TTC549 (cell line): ENCODE data around the gene FAM43A.
A peak's percentile ranks its signal among the peaks of the same experiment; 100 is the strongest.

Experiments
- FAIRE-seq: peaks from 2 replicates; lab custom pipeline; 2012; peaks lifted over from hg19 to GRCh38; lab: Jason Lieb, UNC

FAM43A gene

DNA sequence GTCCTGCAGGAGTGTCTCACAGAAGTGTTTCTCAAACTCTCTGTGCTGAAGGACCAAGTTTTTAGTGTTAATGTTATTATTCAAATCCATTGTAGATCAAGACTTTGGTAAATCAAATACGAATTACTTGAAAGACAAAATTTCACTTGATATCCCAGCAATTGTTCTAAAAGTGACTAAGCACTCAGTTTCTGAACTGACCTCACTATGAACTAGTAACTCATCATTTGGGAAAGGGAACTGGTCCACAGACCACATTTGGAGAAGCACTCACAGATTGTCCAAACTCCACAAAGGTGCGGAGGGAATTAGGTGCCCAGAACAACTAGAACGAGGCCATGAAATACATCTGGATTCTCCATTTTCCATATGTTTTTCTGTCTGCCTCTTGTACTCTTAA lies 25.6 kb downstream of the FAM43A start:
- FAIRE-seq, result no peak

DNA sequence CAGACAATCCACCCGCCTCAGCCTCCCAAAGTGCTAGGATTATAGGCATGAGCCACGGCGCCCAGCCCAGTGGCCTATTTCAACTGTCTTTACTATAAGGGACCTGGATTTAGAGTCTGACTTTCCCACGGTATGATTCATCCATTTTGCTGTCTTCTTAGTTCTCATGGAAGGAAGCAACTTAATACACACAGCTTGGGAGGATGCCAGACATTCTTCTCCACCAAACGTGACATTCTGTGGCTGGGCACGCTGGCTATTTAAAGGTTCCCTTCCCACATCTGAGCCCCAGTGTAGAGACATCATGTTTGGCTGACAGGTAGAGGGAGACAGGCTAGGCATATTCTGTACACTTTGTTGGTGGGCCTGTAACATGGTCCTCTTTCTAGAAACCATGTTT lies 26.2 kb downstream of the FAM43A start:
- FAIRE-seq, result no peak

DNA sequence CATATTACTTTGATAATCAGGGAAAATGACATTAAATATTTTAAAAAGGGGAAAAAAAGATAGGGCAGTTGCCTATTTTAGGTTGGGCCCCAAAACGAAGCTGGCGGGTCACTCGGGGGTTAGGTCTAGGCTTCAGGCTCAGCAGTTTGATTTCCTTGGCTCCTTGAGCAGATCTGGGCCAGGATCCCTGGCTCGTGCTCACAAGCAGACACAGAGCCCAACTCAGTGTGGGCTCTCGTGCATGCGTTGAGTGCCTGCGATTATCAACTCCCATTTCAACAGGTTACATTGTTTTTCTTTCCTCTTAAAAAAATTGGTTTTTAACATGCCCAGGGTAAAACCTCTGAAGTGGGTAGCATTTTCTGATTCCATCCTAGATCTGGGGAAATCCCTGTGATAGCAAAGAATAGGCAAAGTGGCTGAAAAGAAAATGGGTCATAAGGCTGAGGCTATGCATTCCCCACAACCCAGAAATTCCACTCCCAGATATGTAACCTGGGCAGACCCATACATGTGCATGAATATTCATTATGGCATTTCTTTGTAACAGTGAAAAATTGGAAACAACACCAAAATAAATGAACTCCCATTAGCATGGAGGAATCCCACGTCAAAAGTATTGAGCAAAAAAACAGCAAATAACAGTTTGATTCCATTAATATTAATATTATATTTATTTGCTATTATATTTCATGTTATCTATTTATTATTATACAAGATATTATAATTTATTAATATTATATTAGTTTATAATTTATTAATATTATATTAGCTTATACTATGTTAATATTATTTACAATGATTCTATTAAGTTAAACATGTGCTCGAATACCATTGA lies 27.8 kb downstream of the FAM43A start:
- FAIRE-seq, result peak; percentile 65

DNA sequence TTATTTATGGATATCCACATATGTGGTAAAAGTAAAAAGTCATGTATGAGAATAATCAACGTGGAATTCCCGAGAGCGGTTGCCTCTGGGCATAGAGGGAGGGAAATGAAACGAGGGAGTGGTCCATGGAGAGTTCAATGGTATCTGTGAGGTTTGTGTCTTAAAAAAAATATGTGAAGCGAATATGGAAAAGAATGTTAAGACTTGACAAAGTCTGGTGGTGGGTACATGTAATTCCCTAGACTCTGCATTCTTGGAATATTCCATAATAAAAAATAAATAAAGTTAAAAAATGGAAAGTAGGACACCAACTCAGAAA lies 28.4 kb downstream of the FAM43A start:
- FAIRE-seq, result no peak

DNA sequence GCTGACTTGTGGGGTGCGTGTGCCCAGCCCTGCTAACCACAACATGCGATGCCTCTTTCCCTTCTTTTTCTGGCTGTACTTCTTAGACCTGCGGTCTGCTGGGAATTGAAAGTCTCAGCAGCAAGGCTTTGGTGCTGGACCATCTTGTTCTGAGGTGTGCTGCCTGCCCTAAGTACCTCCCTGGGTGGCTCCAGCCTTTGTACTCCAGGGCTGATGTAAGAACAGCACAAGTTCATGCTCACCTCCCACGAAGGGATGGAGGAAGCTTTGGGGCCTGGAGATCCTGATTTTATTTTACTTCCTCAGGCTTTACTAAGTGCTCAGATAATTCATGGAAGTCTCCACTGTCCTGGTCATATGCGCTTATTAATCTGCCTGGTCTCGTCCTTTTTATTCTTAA lies 28.9 kb downstream of the FAM43A start:
- FAIRE-seq, result no peak

DNA sequence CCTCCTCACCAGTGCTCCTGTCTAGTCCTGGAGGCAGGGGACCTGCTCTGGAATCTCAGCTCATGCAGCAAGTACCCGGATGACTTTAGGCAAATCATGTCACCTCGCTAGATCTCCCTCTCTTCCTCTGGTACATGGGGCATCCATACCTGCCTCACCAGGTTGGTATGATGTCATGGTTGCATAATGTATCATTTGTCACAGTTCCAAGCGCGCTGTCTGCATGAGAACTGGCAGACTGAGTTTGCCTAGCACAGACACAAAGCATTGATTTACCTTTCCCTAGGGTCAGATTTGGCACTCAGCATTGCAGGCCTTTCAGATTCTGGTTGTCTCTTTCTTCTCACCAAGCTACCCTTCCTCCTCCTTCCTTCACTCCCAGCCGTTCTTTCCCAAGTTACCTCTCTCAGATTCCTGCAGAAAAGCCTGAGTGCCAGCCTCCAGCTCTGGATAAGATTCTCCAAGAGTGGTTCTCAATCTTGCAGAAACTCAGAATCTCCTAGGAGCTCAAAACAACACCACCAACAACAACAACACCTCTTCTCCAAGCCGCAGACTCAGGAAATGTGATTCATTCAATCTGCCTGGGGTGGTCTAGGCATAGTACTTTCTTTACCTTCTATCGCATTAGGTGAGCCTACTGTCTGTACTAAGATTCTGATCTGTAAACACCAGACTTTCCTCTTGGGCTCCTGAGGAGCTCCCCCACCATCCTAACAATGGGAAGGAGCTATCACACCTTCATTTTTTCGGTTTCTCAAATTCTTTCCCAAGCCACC lies 29.5 kb downstream of the FAM43A start:
- FAIRE-seq, result no peak

DNA sequence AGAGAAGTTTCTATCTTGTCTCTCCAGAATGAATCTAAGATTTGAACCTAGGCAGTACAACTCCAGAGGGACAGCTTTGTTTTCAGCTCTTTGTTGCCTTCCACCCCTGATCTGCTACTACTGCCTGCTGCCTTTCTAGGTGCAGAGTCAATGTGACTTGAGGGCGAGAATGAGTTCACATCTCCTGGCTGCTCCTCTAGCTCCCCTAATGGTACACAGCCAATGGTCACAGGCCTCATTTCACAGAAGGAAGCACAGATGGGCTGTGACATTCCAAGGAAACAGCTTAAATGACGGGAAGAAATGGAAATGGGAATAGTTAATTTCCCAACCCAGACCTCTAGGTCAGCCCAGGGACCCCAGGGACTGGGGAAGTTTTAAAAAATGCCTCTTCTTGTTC lies 32.4 kb downstream of the FAM43A start:
- no peak for FAIRE-seq

DNA sequence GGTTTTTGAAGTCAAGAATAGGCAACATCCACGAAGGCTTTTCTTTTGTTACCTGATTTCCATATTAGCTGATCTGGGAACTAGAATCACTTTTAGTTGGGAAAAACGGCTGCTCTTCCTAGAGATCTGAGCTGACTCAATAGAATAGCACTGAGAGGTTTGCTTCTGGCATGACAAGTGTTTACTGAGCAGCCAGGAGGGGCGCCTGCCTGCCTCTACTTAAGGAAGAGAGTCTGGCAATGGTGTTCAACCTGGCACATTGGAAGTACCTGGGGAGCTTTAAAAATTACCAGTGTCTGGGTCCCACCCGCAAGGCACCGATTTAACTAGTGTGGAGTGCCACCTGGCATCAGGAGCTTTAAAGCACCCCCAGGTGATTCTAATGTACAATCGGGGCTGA lies 34.4 kb downstream of the FAM43A start:
- no peak for FAIRE-seq

DNA sequence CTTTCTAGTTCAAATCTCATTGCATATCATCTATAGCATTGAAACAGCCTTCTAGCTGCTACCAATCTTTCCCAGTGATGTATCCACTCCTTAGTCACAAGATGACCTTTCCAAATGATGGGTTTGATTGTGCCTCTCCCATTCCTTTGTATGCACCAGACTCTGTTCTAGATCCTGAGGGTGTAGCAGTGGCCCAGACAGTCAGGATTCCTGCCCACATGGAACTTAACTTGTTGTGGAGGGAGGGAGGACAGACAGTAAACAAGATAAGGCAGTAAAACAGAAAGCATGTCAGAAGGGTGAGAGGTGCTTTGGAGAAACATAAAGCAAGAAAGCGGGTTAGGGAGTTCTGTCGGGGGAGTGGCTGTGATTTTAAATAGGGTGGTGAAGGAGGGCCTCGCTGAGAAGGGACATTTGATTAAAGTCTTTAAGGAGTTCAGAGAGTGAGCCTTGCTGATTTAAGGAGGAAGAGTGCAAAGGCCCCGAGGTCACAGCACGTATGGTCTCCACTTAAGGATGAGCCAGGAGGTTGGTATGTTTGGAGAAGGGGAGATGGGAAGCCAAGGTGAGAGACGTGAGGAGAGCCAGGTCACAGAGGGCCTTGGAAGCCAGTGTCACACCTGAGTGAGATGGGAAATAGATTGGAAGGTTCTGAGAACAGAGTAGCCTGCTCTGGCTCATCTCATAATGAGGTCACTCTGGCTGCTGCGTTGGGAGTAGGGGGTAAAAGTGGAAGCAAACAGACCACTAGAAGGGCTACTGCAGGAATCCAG lies 38.3 kb downstream of the FAM43A start:
- FAIRE-seq, result no peak

DNA sequence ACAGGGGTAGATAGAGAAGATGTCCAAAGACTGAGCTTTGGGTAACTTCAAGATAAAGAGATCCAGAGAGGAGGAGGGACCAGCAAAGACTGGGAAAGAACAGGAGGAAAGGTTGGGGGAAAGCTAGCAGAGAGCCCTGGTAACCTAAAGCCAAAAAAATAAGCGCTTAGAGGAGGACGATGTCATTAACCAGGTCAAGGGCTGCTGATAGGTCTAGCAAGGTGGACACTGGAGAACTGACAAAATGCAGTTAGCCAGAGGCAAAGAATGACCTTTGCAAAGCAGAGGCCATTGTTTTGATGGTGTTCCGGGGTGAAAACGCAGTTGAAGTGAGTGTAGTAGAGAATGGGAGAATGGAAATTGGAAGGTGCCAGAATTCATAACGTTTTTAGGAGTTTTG lies 39.7 kb downstream of the FAM43A start:
- no peak for FAIRE-seq

DNA sequence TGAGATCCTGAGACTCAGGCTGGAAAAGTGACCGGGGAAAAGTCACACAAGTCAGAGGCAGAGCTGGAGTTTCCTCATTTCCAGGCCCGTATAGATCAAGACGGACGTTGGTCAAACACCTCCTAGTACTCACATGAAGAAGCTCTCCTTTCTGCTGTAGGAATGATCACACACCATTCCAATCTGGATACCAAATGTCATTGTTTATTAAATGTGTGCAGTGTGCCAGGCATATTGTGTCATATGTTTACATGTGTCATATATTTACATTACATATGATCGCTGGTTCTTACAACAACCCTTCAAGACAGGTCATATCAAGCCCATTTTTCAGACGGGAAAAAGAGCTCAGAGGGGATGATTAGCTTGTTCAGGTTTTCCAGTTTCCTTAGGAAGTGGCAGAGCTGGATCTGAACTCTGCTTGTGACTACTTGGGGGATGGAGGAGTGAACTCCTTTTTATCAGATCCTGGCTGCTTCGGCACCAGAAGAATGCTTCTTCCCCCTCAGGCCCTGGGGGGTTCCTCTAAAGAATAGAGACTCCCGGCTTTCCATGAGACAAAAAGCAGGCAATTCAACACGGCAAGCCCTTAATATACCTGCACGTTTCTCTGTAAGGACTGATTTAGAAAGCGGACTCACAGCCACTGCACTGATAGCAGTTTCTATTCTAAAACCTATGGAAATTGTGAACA lies 41.9 kb downstream of the FAM43A start:
- no peak for FAIRE-seq

DNA sequence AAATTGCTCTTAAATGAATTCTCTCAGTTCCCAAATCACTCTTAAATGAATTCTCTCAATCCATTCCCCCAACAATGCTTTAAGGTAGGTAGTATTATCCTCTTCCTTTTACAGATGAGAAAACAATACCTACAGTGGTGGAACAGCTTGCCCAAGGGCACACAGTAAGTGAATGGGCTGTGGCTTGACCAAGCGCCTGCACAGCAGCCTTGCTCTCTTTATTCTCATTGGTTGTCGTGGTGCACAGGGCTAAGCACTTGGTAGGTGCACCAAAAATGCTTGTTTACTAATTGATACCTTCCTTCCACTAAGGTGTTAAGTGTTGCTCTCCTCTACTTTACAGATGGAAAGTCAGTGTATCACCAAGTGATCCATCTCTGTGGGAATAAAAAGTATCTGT lies 43.3 kb downstream of the FAM43A start:
- FAIRE-seq, result no peak

DNA sequence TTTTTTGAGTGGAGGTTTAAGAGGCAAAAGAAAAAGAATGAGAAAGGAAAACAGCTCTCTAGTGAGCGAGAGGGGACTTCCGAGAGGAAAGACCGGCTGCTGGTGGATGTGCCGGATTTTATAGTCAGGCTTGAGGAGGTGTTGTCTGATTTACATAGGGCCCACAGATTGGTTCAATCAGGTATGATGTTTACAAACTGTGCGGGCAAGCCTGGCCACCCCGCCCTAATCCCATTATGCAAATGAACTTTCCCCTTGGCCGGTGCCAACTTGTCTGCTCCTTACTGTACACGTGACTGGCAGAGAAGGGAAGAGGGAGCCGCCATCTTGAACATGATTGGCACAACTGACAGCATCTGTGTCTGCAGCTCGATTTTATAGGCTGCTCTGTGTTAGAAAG lies 44.7 kb downstream of the FAM43A start:
- no peak for FAIRE-seq

DNA sequence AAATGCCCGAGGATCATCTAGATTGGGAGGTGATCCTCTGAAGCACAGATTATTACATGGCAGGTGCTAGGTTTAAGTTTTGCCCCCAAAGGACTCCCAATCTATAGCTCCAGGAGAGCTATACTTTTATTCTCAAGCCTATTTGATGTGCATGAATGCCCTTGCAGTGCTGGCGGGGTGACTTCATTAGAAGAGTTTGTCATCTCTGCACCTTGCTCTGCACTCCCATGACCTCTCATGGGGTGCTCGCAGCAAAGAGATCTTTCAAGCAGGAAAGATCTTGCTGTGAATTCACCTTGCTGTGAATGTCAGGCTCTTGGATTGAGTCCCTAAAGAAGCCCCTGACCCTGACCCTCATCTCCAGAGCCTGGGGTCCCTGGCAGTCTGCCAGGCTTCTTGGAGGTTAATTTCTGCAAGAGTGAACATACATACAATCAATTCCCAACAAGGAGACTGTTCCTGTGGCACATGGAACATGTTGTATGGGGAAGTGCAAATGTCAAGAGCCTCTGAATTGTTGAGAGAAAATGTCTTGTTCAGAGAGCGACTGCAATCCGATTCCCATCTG lies 45.9 kb downstream of the FAM43A start:
- no peak for FAIRE-seq

DNA sequence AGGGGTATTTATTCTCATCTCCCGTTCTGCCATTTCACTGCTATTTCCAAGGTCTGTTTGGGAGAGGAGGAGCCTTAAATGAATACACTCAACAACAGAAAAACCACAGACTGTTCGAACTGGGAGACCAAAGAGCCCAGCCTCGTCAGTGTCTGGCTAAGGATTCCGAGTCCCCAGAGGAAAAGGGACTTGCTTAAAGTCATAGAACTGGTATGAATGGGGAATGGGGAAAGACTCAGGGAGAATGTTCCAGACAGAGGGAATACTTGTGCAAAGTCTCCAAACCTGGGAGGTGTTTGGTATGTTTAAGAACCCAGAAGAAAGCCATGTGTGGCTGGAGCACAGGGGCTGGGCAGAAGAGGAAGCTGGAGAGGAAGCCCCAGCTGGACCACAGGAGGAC lies 46.9 kb downstream of the FAM43A start:
- FAIRE-seq, result no peak

DNA sequence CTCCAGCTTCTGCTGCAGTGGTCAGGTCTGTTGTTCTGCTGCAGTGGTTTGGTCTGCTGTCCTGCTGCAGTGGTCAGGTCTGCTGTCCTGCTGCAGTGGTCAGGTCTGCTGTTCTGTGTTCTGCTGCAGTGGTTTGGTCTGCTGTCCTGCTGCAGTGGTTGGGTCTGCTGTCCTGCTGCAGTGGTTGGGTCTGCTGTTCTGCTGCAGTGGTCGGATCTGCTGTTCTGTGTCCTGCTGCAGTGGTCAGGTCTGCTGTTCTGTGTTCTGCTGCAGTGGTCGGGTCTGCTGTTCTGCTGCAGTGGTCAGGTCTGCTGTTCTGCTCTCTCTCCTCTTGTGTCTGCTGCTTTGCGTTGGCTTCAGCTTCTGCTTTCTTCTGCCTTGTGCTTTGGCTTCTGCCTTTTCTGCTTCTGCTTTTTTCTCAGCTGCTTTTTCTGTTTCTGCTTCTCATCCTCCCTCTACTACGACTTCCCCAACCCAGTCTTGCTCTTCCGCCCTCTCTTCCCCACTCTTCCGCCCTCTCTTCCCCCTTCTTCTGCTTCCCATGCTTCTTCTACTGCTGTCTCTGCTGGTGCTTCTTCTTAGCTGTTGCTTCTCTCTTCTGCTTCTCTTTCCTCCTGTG lies 50.7 kb downstream of the FAM43A start:
- FAIRE-seq, result no peak

DNA sequence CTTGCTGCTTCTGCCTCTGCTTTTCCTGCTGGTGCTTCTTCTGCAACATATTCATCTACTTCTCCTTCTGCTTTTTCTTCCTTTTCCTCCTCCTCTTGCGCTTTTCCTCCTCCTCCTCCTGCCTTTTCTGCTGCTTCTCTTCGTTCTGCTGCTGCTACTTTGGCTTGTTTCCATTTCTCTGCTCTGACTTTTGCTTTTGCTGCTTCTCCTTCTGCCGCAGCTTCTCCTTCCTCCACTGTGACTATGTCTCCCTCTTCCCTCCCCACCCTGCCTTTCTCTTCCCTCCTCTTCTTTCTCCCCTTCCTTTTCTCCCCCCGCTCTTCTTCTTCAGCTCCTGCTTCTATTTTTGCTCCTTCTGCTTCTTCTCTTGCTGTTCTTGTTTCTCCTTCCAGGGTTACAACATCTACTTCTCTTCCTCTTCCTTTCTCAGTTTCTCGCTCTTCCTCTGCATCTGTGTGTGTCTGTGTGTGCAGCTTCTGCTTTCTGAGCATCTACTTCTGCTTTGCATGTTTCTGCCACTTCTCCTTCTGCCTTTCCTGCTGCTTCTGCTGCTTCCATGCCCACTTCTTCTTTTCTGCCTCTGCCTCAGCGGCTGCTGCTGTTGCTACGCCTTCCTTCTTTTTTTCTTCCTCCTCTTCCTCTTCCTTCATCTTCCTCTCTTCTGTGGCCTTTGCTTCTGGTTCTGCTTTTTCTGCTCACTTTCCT lies 51.4 kb downstream of the FAM43A start:
- FAIRE-seq, result no peak
